Suprapubic skin (tissue), 4 donors: ENCODE measurements around the gene TCF7. TPM values are rescaled to one million over a fixed set of nuclear protein-coding genes. Genes with fewer than 3 reads are reported as not detected.

Experiments used
- DNase-seq, 2 donors: peaks; one replicate each; pipeline ENCODE4 v3.0.0-alpha.2; 2019; ENCODE audit warnings: low spot score in 2 of 2
- H3K27ac ChIP-seq: fragments of 200-600 bp; sonication (generic); one replicate; pipeline ENCODE4 v1.5.1; 2019
- H3K27me3 ChIP-seq: fragments of 200-600 bp; sonication (generic); one replicate; pipeline ENCODE4 v1.5.1; 2019
- H3K36me3 ChIP-seq: fragments of 200-600 bp; sonication (generic); one replicate; pipeline ENCODE4 v1.5.1; 2019
- H3K4me1 ChIP-seq: fragments of 200-600 bp; sonication (generic); one replicate; pipeline ENCODE4 v1.5.1; 2019
- H3K4me3 ChIP-seq: fragments of 200-600 bp; sonication (generic); one replicate; pipeline ENCODE4 v1.5.1; 2019; ENCODE audit warnings: mild to moderate bottlenecking
- H3K9me3 ChIP-seq: fragments of 200-600 bp; sonication (generic); one replicate; pipeline ENCODE4 v1.5.1; 2019
- CTCF ChIP-seq, 2 donors: fragments of 200-600 bp in 1 of 2; fragments of 450-650 bp in 1 of 2; sonication (generic) in 1 of 2; IDR thresholded peaks; one replicate each; pipeline ENCODE4 v1.5.1; 2016 to 2019; ENCODE audit warnings: antibody characterized with exemption in 2 of 2, mild to moderate bottlenecking in 1 of 2, moderate library complexity in 1 of 2
- EP300 ChIP-seq: sonication (generic); formaldehyde crosslinking; IDR thresholded peaks from one replicate; pipeline ENCODE4 v1.6.1; 2017; ENCODE audit warnings: antibody characterized with exemption
- POLR2A ChIP-seq, 2 donors: fragments of 450-650 bp; IDR thresholded peaks; one replicate each; pipeline ENCODE4 v1.6.1; 2017; ENCODE audit warnings: antibody characterized with exemption in 2 of 2, mild to moderate bottlenecking in 2 of 2, moderate library complexity in 2 of 2
- POLR2AphosphoS5 ChIP-seq, 3 donors: sonication (generic); formaldehyde crosslinking; IDR thresholded peaks; one replicate each; pipeline ENCODE4 v1.6.1; 2017; ENCODE audit warnings: antibody characterized with exemption in 3 of 3
- WGBS: methylation state at CpG from one replicate; pipeline ENCODE4 v1.1.5; 2018; 5-methylcytosine and 5-hydroxymethylcytosine counted together
- total RNA-seq, 4 donors: library from RNA; depleted of rRNA; stranded (reverse); fragments of >200 nt; gene quantifications; one replicate each; pipeline ENCODE4 v1.1.0, GENCODE V29; 2016

TCF7 gene
- total RNA-seq, 4 donors from 2014 or later: 2.9 to 7.2 (median 4.9) TPM

DNA sequence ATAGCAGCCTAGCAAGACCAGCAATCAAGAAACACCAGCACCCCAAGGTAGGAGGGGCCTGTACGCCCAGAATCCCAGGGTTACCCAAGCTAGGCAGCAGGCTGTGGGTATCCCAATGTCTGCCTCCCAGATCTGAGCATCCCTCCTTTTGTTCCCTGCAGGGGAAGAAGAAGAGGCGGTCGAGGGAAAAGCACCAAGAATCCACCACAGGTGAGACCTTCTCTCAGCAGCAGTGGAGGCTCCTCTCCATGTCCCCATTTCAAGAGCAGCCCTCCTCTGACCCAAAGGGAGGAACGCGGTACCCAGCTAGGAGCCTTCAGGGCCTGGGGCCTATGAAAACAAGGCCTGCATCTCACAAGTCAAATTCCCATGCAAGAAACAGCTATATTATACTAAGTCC, 28.9 kb downstream of the TCF7 start:
- Histone ChIP-seq H3K9me3 (no peaks in the 10 kb centered on the region), H3K4me1 (peaks cover 47% of the 10 kb centered on the region)
- no peak for DNase-seq

GRCh38 chr5:134143944-134144941, 29.8 kb downstream of the TCF7 start:
- H3K4me1 ChIP-seq: peaks cover 41% of the 10 kb centered on the region

More for the DNA sequence above, 28.9 kb downstream of the TCF7 start:
- 96% methylated on average over 5 of the region's 5 CpGs for WGBS
- Histone ChIP-seq H3K36me3 (peaks cover 80% of the 10 kb centered on the region), H3K27me3 (no peaks in the 10 kb centered on the region), H3K4me3 (no peak overlapping the region), H3K27ac (no peak overlapping the region)
- TF ChIP-seq POLR2A (IDR thresholded peaks at IDR 0.05) (no peak), POLR2AphosphoS5 (IDR thresholded peaks at IDR 0.05) (no peak), EP300 (no peak), CTCF (IDR thresholded peaks at IDR 0.05) (no peak)

DNA sequence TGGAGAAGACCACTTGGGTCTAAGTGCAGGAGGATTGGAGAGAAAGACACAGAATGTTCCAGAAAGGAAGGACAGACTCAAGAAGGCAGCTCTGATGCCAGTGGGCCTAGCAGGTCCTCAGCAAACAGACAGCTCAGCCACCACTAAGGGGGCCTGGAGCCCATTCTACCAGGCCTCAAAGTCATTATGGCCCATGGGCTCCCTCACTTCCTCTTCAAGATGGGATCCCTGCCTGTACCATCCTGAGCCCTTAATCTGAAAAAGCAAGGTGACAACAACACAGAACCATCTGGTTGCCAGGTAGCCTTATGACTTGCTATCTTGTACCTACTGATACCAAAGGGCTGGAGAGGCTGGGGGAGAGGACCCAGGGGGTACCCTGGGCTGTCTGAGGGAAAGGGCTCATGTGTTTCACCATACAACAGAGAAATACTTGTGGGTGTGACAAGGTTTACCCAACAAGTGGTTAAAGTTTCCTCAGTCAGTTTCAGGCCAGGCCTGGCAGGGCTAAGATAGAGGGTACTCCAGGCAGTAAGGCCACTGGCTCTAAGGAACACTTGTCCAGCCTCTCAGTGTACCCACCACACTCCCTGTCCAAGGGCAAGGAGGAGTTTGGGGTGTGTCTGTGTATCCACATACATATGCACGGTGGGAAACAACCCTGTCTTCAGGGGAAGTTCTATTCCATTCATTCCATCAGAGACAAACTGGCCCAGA, 30.7 kb downstream of the TCF7 start:
- no peak overlapping the region for H3K4me3 ChIP-seq
- DNase-seq: no peak
- H3K4me1 ChIP-seq: peaks cover 33% of the 10 kb centered on the region
- H3K27me3 ChIP-seq: no peaks in the 10 kb centered on the region
- H3K36me3 ChIP-seq: peaks cover 86% of the 10 kb centered on the region
- no peak for TF ChIP-seq EP300
- no peak for TF ChIP-seq POLR2A (IDR thresholded peaks at IDR 0.05)
- TF ChIP-seq POLR2AphosphoS5 (IDR thresholded peaks at IDR 0.05): no peak
- TF ChIP-seq CTCF (IDR thresholded peaks at IDR 0.05): no peak
- WGBS: 47% methylated on average over 1 of the region's 1 CpG
- no peak overlapping the region for H3K27ac ChIP-seq
- H3K9me3 ChIP-seq: no peaks in the 10 kb centered on the region

More at GRCh38 chr5:134143944-134144941, 29.8 kb downstream of the TCF7 start:
- WGBS: 88% methylated on average over 10 of the region's 10 CpGs
- DNase-seq: no peak
- Histone ChIP-seq H3K4me3 (no peak overlapping the region), H3K9me3 (no peaks in the 10 kb centered on the region), H3K27ac (no peak overlapping the region), H3K36me3 (peaks cover 85% of the 10 kb centered on the region), H3K27me3 (no peaks in the 10 kb centered on the region)
- no peak for TF ChIP-seq POLR2A (IDR thresholded peaks at IDR 0.05)
- no peak for TF ChIP-seq CTCF (IDR thresholded peaks at IDR 0.05)
- TF ChIP-seq EP300: no peak
- no peak for TF ChIP-seq POLR2AphosphoS5 (IDR thresholded peaks at IDR 0.05)

- whole genome bisulfite sequencing: 94% methylated on average over 11 of the region's 13 CpGs
- no peaks in the 10 kb centered on the region for H3K27me3 ChIP-seq
- H3K9me3 ChIP-seq: no peaks in the 10 kb centered on the region
- H3K27ac ChIP-seq: no peak overlapping the region
- peaks cover 89% of the 10 kb centered on the region for H3K36me3 ChIP-seq
- DNase-seq: peak; percentile 84 to 86
- TF ChIP-seq CTCF (IDR thresholded peaks at IDR 0.05): peak; percentile 81 to 97
- TF ChIP-seq POLR2A (IDR thresholded peaks at IDR 0.05): no peak
- peaks cover 34% of the 10 kb centered on the region for H3K4me1 ChIP-seq
- H3K4me3 ChIP-seq: no peak overlapping the region
Observed at GRCh38 chr5:134145779-134146581, 31.5 kb downstream of the TCF7 start.
